Ishikawa (cell line): ENCODE measurements around the gene ARPC5L.
A peak's percentile ranks its signal among the peaks of the same experiment; 100 is the strongest.

Source experiments
- CEBPB ChIP-seq: IDR thresholded peaks from 2 replicates; pipeline ENCODE4 v1.6.1; 2012
- CREB1 ChIP-seq: IDR thresholded peaks from 2 replicates; pipeline ENCODE4 v1.6.1; 2012; ENCODE audit warnings: low read depth
- EGR1 ChIP-seq: IDR thresholded peaks from 2 replicates; pipeline ENCODE4 v1.6.1; 2012
- EP300 ChIP-seq: IDR thresholded peaks from 2 replicates; pipeline ENCODE4 v1.6.1; 2012; ENCODE audit warnings: borderline replicate concordance
- FOXM1 ChIP-seq: IDR thresholded peaks from 2 replicates; pipeline ENCODE4 v1.6.1; 2012; ENCODE audit warnings: low read depth, borderline replicate concordance
- NFIC ChIP-seq: IDR thresholded peaks from 2 replicates; pipeline ENCODE4 v1.6.1; 2012
- RAD21 ChIP-seq: IDR thresholded peaks from 2 replicates; pipeline ENCODE4 v1.6.1; 2012; ENCODE audit warnings: low read depth
- REST ChIP-seq: IDR thresholded peaks from 2 replicates; pipeline ENCODE4 v1.6.1; 2012; ENCODE audit warnings: low read depth, mild to moderate bottlenecking
- TAF1 ChIP-seq: IDR thresholded peaks from 2 replicates; pipeline ENCODE4 v1.6.1; 2012; ENCODE audit warnings: low read depth, mild to moderate bottlenecking
- TCF12 ChIP-seq: IDR thresholded peaks from 2 replicates; pipeline ENCODE4 v1.6.1; 2012; ENCODE audit warnings: low read depth
- TEAD4 ChIP-seq: IDR thresholded peaks from 2 replicates; pipeline ENCODE4 v1.6.1; 2012
- USF1 ChIP-seq: IDR thresholded peaks from 2 replicates; pipeline ENCODE4 v1.6.1; 2012
- YY1 ChIP-seq: IDR thresholded peaks from 2 replicates; pipeline ENCODE4 v1.6.1; 2012; ENCODE audit warnings: low read depth
- ZBTB7A ChIP-seq: IDR thresholded peaks from 2 replicates; pipeline ENCODE4 v1.6.1; 2012; ENCODE audit warnings: low read depth
- TF ChIP-seq, protein P1 (sequence below): IDR thresholded peaks from 2 replicates; pipeline ENCODE4 v1.6.1; 2012

ARPC5L gene

DNA sequence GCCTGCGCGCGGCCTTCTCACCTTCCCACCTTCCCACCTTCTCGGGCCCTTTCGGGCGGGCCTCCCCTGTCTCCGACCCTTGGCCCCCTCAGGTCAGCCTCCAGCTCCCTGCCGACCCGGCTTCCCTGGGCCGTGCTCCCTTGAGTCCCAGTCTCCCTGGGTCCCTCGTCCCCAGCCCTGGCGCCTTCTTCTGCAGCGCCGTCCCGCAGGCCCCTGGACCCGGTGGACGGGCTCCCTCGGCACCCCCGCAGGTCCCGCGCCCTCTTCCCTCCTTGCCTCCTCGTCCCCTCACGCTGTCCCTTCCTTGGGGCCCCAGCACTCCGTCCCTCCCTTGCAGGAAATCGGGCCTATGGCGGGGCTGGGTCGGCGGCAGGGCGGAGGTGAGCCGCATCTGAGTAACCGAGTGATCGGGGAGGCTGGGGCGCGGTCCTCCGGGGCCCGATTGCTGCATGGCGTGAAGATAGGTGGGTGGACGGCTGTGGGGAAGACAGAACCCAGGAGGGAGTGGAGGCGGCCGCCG, 7.6 kb downstream of the ARPC5L start:
- no peak for TF ChIP-seq YY1
- TF ChIP-seq EP300, result no peak
- TF ChIP-seq USF1, result no peak
- TF ChIP-seq CREB1, result no peak
- no peak for TF ChIP-seq FOXM1
- TF ChIP-seq EGR1, result no peak
- TF ChIP-seq RAD21, result no peak
- no peak for TF ChIP-seq TEAD4
- no peak for TF ChIP-seq TAF1
- no peak for TF ChIP-seq TCF12
- no peak for TF ChIP-seq ZBTB7A
- TF ChIP-seq NFIC, result no peak
- TF ChIP-seq, protein P1, sequence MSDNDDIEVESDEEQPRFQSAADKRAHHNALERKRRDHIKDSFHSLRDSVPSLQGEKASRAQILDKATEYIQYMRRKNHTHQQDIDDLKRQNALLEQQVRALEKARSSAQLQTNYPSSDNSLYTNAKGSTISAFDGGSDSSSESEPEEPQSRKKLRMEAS, result no peak
- no peak for TF ChIP-seq REST
- no peak for TF ChIP-seq CEBPB

DNA sequence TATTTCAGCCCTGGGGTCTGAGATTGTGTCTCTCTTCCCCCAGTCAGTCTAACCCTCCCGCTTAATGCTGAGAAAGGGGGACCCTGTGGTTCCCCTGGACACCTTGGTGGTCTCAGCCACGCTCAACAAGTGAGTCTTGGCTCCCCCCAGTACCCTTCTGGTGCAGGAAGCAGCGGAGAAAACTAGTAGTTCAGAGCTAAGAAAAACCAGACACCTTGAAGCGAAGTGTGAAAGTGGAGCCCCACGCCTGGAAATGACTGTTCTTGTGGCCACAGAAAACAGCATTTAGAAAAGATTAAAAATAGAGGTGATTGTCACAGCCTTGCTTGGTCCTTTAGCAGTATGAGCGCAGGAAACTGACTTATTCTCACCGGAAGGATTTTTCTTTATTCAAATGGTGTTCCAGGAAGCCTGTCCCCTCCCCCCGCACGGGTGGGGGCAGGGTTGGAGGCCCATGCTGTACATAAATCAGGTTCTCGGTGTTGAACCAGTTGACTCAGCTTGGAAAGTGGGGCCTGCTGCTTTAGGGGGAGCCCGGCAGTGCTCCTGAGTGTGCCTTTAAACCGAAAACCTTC, 8.1 kb downstream of the ARPC5L start:
- TF ChIP-seq, protein P1, result 0 out of 2 replicates have a peak, but pooled peaks have one; percentile 13
- TF ChIP-seq RAD21, result no peak

GRCh38 chr9:124870723-124871122, 8.8 kb downstream of the ARPC5L start:
- TF ChIP-seq RAD21, result no peak
- no peak for TF ChIP-seq EP300
- no peak for TF ChIP-seq NFIC
- TF ChIP-seq YY1, result no peak
- TF ChIP-seq FOXM1, result no peak
- TF ChIP-seq TEAD4, result no peak
- TF ChIP-seq, protein P1, result no peak
- no peak for TF ChIP-seq TAF1
- TF ChIP-seq REST, result no peak
- TF ChIP-seq USF1, result no peak
- no peak for TF ChIP-seq ZBTB7A
- TF ChIP-seq CEBPB, result no peak

DNA sequence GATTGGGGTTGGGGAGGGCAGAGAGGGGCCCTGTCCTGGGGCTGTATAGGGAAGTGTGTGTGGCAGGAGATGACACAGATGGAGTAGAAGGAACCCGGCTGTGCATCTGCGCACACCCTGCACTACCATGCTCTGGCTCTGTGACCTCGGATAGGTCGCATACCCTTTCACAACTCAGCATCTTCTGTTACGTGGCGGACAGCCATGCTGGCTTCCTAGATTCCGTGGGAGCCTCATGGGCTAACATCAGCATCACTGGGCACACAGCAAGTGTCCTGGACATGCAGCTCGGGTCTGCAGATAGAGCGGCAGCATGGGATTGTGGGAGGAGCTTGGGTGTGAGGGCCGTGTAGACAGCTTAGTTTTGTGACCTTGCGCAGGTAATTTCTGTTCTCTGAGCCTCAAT, 9.2 kb downstream of the ARPC5L start:
- no peak for TF ChIP-seq CREB1
- TF ChIP-seq FOXM1, result no peak
- TF ChIP-seq ZBTB7A, result no peak
- TF ChIP-seq EP300, result no peak
- TF ChIP-seq USF1, result no peak
- no peak for TF ChIP-seq CEBPB
- no peak for TF ChIP-seq TCF12
- TF ChIP-seq, protein P1, result no peak

- no peak for TF ChIP-seq YY1
- no peak for TF ChIP-seq TAF1
- TF ChIP-seq NFIC, result no peak
- TF ChIP-seq EGR1, result no peak
- no peak for TF ChIP-seq REST
- TF ChIP-seq ZBTB7A, result no peak
- TF ChIP-seq FOXM1, result no peak
- no peak for TF ChIP-seq TEAD4
Observed at GRCh38 chr9:124873664-124874063, 11.7 kb downstream of the ARPC5L start.
